Measurements from ENCODE around the gene OR11G2.

- TF ChIP-seq CTCF (conservative IDR thresholded peaks at IDR 0.05; ENCODE audit: low read depth, low read length) (no peak), EZH2phosphoT487 (IDR thresholded peaks at IDR 0.05; ENCODE audit: borderline replicate concordance, low read length) (no peak), EZH2 (IDR thresholded peaks at IDR 0.05; ENCODE audit: low read length, unreplicated experiment) (no peak)
These were observed 18.9 kb downstream of the OR11G2 start for GRCh38 chr14:20209595-20209994.

Data from PC-3 (cell line).